ENCODE data around the gene EIF2S3B.
"Not testable (repeated sequence)": the region's sequence is repeated elsewhere in the genome, so short reads cannot be mapped to it uniquely, and the experiment has no call there.

EIF2S3B gene

DNA sequence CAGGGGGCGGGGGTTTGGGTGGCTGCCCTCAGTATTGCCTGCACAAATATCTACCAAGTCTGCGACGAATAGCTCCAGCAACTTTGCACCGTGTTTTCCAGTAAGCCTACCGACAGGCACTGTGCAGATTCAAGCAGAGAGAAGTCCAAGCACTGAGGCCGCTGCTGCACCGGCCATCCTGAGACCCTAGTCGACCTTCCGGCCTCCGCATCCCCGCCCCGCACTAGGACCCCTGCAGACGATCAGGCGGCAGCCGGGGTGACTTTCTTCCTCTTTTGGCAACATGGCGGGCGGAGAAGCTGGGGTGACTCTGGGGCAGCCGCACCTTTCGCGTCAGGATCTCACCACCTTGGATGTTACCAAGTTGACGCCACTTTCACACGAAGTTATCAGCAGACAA, at the start of gene EIF2S3B:
TSS of gene EIF2S3B (plus strand) at position 271 of the 400 bp plus-strand sequence. CDS start at position 284, 13 bp downstream.
- no peak for DNase-seq

DNA sequence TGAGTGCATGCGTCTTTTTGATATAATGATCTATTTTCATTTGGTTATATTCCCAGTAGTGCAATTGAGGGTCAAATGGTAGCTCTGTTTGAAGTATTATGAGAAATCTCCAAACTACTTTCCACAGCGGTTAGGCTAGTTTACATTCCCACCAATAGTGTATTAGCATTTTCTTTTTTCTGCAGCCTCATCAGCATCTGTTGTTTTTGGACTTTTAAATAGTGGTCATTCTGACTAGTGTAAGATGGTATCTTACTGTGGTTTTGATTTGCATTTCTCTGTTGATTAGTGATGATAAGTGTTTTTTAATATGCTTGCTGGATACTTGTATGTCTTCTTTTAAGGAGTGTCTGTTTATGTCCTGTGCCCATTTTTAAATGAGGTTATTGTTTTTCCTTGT, 48.8 kb upstream of the EIF2S3B start:
- DNase-seq = no peak

DNA sequence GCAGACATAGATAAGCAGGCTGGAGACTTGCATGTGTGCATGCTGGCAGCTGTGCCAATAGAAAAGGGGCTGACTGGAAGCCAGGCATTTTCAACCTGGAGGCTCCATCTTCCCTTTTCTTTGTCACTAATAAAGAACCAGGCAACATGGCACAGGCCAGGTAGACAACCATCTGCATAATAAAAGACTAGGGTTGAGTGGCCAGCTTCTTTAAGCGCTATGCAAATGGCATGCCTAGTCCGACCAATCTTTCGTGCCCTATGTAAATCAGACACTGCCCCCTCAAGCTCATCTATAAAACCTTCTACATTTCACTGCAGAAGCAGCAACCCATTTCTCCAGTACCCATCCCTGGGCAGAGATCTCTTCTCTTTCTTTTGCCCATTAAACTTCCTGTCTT, 47.9 kb upstream of the EIF2S3B start:
- DNase-seq = no peak

DNA sequence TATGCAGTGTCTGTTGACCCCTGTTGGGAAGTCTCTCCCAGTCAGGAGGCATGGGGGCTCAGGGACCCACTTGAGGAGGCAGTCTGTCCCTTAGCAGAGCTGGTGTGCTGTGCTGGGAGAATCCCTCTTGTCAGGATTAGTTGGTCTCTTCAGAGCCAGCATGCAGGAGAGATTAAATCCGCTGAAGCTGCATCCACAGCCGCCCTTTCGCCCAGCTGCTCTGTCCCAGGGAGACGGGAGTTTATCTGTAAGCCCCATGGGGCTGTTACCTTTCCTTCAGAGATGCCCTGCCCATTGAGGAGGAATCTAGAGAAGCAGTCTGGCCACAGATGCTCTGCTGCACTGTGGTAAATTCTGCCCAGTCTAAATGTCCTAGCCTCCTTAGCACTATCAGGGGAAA, 39.4 kb upstream of the EIF2S3B start:
- DNase-seq = no peak

DNA sequence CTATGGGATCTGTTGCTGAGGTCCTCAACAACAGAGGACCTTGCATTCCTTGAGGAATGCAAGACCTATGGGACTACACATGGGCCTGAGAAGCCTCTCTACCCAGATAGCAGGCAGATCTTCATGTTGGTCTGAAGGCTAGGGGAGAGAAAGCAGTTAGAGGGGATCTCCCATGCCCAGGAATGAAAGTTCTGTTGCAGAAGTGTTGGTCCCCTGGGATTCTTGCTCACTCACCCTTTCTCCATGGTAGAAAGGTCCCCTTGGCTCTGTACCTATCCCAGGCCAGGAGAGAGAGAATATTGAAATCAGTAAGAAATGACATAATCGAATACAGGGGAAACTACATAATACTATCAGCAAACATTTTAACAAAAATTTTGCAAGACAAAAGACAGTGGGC, 36.0 kb upstream of the EIF2S3B start:
- no peak for DNase-seq

DNA sequence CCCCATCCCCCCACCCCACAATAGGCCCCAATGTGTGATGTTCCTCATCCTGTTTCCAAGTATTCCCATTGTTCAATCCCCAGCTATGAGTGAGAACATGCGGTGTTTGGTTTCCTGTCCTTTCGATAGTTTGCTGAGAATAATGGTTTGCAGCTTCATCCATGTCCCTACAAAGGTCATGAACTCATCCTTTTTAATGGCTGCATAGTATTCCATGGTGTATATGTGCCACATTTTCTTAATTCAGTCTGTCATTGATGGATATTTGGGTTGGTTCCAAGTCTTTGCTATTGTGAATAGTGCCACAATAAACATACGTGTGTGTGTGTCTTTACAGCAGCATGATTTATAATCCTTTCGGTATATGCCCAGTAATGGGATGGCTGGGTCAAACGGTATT, 32.9 kb upstream of the EIF2S3B start:
- DNase-seq = not testable (repeated sequence)

DNA sequence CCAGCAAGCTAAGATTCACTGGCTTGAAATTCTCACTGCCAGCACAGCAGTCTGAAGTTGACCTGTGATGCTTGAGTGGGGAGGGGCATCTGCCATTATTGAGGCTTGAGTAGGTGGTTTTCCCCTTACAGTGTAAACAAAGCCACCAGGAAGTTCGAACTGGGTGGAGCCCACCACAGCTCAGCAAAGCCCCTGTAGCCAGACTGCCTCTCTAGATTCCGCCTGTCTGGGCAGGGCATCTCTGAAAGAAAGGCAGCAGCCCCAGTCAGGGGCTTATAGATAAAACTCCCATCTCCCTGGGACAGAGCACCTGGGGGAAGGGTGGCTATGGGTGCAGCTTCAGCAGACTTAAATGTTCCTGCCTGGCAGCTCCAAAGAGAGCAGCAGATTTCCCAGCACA, 23.8 kb upstream of the EIF2S3B start:
- DNase-seq = not testable (repeated sequence)

DNA sequence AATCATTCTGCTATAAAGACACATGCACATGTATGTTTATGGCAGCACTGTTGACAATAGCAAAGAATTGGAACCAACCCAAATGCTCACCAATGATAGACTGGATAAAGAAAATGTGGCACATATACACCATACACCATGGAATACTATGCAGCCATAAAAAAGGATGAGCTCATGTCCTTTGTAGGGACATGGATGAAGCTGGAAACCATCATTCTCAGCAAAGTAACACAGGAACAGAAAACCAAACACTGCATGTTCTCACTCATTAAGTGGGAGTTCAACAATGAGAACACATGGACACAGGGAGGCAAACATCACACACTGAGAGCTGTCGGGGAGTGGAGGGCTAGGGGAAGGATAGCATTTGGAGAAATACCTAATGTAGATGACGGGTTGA, 18.4 kb upstream of the EIF2S3B start:
- not testable (repeated sequence) for DNase-seq

DNA sequence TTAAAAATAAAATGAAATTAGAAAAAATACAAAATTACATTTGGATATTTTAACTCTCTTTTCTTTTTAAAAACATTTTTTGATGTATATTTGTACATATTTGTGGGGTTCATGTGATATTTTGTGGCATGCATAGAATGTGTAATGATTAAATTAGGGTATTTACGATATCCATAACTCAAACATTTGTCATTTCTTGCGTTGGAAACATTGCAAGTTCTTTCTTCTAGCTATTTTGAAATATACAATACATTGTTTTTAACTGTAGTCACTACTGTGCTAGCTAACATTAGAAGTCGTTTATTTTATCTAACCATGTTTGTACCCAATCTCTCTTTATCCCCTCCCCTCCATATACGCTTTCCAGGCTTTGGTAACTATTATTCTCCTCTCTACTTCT, 13.9 kb upstream of the EIF2S3B start:
- no peak for DNase-seq

DNA sequence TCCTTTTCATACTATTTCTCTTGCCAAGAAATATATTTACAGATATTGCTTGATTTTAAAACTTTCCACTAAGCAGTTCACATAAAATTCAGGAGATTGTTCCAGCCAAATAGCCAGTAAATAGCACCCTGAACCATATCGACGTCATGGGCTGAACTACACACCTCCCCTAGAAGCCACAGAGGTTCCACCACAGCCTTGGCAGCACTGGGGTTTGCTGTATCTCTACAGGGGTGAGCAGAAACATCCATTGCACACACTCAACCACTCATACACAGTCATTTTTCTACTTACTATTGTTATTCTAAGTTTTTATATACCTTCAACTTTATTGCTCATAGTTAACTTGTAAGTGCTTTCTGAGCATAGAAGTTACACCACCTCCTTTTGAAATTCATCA, 8.1 kb upstream of the EIF2S3B start:
- no peak for DNase-seq

DNA sequence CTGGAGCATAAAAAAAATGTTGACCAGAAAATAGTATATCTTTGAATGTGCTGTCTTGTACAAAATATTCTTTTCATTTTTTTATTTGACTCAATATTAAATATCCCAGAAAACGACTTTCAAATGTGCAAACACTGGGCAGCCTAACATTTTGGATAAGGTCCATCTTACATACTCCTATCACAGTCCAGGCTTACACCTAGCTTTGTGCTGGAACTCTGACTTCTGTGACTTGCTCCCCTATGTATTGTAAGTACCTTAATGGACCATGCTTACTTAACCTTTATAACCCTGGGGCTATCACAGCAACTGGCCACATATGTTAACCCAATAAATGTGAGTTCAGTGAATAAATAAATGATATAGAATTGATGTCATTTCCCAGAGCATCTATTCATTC, 7.6 kb upstream of the EIF2S3B start:
- DNase-seq = no peak

DNA sequence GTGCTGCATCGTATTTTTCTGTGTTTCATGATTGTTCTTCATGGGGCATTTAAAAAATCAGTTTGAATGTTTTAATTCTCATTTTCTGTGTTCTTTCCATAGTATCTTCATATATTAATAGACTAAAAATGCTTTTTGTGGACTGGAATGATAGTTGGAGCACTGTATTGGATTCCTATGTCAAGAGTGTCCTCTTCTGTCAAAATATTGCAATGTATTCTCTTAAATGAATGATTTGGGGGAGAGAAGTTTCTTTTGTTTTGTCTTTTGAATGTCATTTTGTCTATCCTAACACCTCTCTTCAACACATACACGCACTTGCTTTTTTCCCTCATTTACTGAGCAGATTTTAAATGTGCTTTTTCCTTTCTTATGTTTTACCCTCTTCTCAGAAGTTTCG, 4.7 kb upstream of the EIF2S3B start:
- peak; percentile 12 to 19 for DNase-seq

DNA sequence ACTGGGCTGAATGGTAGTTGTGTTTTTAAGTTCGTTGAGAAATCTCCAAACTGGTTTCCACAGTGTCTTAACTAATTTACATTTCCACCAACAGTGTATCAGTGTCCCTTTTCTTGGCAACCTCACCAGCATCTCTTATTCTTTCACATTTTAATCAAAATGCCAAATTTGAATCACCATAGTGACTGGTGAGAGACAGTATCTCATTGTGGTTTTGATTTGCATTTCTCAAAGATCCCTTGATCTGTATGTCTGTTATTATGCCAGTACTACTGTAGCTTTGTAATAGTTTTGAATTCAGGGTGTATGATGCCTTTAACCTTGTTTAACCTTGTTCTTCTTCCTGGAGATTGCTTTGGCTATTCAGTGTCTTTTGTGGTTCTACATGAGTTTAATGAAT, 2.2 kb upstream of the EIF2S3B start:
- DNase-seq = no peak

DNA sequence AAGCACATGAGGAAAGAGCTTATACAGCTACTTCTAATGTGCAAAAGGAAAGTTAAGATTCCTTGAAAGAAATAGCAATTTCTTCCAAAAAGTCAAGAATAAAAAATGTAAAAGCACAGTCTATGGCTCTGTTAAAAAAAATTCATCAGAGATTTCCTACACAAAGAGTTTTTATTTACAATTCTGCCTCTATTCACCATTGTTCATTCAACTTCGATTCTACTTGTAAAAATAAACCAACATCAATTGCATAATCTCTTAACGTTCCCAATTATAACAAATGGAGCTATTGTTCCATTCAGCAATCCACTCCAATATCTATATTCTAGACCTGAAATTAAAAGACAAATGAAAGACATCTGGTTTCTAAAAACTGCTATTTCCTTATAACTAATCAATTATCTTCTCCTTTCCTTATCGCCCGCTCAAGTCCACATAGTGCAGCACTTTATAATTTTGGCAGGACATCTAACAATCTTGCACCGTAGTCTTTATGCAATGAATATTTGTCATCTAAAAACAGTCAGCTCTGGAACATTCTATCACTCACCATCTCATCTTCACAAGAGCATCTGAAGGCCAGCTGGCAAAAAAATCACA, 6.2 kb downstream of the EIF2S3B start:
- DNase-seq = no peak

DNA sequence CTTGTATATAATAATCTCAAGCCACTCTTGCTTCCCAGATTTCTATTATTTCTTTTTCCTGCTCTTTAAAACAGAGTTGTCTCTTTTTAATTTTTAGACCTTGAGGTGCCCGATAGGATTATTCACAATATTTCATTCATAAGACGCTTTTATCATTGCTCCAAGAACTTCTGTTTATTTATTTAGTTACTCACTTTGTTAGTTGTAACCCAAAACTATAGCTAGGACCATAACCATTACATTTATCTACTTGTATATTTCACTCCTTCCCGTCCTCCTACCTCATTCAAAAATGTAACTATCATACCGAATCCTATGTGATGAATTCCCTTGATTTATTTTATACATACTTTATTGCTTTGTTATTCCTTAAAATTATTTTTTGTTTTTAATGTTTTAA, 7.1 kb downstream of the EIF2S3B start:
- no peak for DNase-seq

DNA sequence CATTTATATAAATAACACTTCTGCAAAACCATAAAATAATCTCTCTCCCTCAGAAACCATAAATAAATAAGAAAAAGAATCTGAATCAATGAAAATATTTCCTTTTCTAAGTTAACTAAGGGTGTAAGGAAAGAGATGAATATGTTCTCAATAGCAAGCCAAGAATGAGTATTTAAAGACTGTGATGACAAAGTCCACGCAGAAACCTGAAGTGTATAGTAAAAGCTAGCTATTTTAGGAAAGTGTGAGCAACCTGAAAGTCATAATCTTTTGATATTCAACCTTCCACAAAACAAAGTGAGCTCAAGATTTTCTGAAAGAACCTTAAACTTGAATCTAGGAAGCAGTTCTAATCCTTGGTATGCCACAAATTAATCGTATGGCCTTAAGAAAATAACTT, 15.9 kb downstream of the EIF2S3B start:
- DNase-seq = no peak

DNA sequence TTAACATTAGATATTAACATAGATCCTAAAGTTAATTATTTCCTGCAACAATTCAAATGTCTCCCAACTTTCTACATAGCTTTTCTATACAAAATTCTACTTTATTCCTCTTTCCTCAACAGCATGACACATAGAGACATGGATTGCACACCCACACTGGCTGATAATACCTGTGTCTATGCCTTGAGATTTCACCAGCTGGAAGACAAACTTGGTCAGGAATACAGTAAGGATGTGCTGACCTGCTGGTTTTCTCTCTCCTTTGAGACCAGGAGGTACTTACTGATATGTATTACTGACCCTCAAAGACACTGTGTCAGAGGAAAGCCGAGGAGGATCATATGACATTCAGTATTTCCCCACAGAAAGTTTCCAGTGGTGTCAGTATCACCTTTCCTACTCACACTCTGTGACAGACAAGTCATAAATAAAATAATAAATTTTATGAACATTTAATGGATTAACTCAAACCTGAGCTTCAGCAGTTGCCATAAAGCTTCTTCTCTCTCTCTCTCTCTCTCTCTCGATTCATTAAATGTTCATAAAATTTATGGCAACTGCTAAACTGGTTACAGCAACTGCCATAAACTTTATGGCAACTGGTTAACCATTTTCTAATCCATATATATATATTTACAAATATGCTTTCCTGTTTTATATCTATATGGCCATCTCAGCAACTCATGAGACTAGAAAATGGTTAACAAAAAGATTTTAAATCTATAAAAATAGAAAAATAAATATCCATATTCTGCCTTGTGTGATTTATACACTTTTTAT, 22.7 kb downstream of the EIF2S3B start:
- DNase-seq = no peak

DNA sequence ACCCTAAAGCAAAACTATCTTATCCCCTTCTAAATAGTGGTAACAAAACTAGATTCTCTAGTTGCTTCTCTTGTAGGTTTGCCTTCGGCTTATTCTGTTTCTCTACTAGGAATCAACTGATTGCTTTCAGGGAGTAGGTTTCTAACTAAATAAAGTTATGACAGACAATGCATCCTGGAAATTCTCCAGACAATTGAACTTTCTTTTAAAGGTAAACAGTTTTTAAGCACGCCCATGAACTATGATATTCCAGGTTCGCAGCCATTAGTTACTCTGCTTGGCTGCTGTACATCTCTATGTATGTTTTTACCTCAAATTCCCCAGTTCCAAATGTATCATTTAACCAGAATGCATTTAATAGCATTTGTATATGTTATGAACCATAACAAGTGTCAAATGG, 23.9 kb downstream of the EIF2S3B start:
- no peak for DNase-seq

DNA sequence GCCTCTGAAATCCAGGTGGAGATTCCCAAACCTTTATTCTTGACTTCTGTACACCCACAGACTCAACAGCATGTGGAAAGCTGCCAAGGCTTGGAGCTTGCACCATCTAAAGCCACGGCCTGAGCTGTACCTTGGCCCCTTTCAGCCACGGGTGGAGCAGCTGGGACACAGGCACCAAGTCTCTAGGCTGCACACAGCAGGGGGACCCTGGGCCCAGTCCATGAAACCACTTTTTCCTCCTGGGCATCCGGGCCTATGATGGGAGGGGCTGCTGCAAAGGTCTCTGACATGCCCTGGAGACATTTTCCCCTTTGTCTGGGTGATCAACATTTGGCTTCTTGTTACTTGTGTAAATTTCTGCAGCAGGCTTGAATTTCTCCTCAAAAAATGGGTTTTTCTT, 32.0 kb downstream of the EIF2S3B start:
- DNase-seq = no peak

DNA sequence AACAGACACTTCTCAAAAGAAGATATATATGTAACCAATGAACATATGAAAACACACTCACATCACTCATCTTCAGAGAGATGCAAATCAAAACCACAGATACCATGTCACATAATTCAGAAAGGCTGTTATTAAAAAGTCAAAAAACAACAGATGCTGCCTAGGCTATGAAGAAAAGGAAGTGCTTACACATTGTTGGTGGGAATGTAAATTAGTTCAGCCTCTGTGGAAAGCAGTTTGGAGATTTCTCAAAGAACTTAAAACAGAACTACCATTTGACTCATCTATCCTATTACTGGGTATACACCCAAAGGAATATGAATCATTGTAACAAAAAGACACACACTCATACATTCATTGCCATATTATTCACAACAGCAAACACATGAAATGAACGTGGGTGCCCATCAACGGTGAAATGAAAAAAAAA, 35.1 kb downstream of the EIF2S3B start:
- DNase-seq = no peak

DNA sequence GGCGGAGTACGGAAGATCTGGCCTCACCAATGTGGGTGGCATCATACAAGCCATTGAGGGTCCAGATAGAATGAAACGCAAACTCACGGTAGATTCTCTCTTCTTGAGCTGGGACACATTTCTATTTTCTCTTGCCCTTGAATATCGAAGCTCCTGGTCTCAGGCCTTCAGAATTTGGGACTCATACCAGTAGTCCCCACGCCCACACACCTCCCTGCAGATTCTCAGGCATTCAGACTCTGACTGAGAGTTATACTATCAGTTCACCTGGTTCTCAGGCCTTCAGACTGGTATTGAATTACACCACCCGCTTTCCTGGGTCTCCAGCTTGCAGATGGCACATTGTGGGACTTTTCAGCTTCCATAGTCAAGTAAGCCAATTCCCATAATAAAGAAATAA, 37.8 kb downstream of the EIF2S3B start:
- no peak for DNase-seq

DNA sequence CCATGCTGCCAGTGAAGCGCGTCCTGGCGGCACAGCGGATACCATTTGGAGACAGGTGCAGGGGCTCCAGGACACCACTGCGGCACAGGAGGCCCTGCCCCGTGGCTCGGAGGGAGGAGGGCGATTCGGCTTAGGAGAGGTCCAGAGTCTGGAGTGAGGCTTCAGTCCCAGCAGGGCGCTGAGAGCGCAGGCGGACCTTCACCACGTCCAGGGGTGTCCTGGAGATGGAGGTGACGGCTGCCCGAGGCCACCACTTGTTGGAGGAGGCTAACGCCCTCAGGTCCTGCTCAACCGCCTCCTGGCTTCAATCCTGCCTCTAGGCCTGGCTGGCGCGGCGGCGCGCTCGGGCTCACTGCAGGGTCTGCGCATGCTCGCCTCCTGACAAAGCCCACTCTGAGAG, 45.7 kb downstream of the EIF2S3B start:
- no peak for DNase-seq

DNA sequence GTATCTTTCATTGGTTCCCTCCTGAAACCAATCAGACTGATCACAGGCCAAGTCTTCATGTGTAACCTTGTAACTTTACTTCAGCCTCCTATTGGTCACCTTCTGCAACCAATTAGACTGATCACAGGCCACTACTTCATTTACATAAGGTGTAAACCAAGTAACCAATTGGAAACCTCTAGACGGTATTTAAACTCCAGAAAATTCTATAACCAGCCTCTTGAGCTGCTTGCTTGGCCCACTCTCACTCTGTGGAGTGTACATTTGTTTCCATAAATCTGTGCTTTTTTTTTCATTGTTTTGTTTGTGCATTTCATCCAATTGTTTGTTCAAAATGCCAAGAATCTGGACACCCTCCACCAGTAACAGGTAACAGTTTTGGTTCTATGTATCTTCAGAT, 47.5 kb downstream of the EIF2S3B start:
- DNase-seq = no peak

DNA sequence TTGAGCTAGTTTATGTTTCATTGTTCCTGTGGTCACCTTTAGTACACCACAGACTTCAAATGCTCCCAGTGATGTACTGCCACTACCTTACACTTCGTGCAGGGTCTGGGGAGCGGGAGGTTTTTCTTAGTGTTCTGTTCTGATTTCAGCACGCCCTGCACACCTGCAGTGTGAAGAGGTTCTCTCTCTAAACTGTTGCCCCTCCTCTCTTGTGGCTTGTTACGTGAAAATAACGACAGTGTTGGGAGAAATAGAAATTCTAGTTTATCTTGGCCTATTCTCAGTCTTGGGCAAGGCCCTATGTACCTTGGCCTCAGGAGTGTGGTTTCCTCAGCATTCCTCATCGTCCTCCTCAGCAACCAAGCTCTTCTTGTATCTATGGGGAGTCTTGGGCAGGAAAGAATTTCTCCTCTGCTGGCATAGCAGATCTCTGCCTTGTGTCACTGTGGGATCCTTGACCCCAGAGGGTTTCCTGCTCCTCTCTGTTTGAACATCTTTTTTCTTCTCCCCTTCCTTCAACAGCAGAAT, 48.6 kb downstream of the EIF2S3B start:
- DNase-seq = no peak
